DMS79 (cell line): Measurements from ENCODE around the gene RASSF1.
A peak's percentile ranks its signal among the peaks of the same experiment; 100 is the strongest.
"Not testable (repeated sequence)": the region's sequence is repeated elsewhere in the genome, so short reads cannot be mapped to it uniquely, and the experiment has no call there.

Experiments
- DNase-seq: peaks from one replicate; lab custom pipeline; 2025; lab: John Stamatoyannopoulos, UW

RASSF1 gene

DNA sequence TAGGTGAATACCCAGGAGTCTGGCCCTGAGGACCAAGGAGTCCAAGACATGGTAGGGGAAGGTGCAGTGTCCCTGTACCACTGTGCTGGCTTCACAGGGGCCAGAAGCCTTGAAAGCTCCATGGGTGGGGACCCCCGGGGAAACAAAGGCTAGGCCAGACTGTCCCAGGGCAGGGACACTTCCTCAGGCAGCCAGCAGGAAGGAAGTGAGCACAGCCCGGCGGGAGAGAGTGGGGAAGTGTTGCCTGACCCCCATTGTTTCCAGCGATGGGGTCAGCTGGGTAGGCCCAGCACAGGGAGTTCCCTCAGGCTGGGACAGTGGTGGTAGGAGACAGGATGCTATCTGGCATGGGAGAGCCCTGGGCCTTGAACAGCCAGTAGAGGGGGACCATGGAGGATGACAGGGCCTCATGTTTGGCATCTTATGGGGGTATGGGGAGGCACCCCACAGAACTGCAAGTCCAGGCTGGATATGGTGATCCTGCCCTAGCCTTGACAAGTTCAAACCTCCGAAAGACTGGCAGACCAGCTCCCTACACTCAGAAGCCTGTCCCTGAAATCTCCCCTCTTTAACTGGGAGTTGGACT is 16.9 kb downstream of the RASSF1 start:
- DNase-seq: no peak

DNA sequence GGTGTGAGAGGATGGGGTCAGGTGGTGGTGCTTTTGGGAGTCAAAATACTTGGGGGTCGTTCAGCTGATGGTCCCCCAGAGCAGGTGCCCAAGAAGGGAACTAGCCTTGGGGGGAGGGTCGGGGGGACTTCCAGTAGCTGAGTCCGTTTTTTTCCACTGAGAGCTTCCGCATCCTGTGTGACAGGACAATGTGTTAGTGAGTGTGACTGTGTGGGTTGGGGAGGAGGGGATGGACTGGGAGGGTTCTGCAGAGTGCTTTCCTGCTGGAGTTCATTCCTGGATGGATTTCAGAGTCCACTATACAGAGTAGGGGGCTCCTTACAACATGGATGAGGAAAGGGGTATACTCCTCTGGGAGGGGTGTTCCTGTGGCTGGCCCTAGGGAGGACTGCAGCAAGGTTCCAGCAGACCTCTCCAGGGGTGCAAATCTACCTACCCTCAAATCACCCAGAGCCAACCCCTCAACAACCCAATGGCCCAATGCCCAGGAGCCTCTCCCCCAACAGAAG is 17.5 kb downstream of the RASSF1 start:
- no peak for DNase-seq

DNA sequence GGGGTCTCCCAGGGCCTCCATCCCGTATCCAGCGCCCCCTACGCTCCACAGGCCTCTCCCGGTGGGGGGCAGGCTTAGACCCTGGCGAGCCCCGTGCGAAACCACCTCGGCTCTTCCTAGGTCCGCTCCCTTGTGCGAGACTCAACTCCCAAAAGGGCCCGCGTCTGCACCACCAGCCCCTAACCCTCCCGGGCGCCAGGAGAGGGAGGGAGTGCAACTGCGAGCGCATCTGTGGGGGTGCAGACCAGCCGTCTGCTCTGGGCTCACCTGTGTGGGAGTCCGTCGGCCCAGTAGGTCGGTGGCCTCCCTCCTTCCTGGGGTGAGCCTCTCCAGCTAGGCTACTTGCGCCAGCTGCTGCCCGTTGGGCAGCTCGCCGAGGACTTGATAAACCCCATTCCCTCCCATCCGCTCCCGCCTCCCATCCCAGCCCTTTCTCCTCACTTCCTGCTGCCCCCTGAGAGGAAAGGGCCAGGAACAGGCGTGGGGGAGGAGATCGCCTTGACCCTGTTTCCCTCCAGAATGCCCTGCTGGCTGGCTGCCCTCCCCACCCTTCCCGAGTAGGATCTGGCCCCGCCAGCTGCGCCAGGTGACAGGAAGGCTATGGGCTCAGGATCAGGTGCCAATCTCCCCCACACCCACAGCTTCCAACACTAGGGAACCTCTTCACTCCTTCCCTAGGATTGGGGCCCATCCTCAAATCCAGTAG is 18.1 kb downstream of the RASSF1 start, which contains the start of gene HYAL2:
HYAL2 (minus strand) TSS at position 360 of the 706 bp plus-strand sequence. CDS start 2,256 bp downstream, outside the sequence.
- DNase-seq: peak; percentile 6

DNA sequence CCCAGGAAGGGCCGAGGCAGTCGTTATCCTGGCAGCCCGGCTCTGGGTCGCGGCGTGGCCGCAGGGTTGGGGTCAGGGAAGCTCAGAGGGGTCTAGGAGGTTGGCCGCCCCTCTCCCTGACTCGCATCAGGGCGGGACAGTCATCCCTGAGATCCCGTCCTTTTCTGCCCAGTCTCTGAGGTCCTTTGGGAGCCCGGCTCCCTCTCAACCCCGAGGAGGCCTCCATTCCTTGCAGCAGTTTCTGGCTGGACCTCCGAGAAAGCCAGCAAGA is 18.6 kb downstream of the RASSF1 start:
- no peak for DNase-seq

DNA sequence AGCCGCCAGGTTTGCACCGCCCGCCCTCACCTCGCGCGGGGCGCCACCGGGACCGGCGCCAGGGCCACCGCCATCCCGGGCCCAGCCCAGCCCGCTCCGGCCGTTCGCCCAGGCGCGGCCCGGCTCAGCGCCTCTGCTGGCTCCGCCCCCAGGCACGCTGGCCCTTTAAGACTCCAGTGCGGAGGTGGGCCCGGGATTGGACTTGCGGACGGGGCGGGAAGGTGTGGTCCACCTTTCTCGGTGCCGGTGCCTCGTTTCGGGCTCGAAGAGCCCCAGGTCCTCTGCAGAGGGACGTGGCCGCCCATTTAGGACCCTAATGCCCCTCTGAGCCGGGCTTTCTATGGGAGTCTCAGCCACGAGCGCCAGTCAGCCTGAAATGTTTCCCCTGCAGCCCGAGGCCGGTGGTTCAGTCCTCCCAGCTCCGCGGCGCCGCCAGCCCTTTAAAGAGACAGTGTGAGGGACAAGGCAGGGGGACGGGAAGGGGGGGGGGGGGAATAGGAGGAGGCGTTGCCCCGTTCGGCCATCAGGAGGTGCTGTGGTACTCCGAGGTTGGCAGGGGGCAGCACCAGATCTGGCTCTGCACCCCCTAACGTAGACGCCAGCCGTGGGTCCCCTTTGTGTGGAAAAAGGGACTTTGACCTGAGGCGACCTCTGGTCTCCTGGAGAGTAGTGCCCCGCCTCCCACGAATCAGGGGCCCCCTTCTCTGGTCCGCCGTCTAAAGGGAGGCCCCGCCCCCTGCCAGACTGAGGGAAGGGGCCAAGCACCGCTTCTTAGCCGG is 19.1 kb downstream of the RASSF1 start:
- DNase-seq: peak; percentile 39

DNA sequence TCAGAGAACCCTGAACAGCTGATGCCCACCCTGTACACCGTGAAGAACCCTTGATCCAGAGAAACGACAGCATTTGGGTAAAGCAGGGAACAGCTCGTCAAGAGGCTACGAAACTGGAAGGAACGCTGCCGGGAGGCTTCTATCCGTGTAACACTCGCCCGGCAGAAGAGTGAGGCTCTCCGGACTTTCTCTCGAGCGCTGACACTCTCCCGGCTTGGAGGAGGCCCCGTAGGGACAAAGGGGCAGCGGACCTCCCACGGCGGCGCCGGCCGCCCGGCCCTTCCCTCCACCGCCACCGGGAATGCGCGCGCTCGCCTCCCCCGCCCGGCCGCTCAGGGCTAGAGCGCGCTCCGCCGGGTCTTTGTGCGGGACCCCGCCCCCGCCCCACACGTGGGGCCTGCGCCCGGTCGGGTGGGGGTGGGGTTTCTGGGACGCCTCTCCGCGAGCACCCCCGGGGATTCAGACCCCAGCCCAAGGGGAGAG is 19.7 kb downstream of the RASSF1 start:
- no peak for DNase-seq

DNA sequence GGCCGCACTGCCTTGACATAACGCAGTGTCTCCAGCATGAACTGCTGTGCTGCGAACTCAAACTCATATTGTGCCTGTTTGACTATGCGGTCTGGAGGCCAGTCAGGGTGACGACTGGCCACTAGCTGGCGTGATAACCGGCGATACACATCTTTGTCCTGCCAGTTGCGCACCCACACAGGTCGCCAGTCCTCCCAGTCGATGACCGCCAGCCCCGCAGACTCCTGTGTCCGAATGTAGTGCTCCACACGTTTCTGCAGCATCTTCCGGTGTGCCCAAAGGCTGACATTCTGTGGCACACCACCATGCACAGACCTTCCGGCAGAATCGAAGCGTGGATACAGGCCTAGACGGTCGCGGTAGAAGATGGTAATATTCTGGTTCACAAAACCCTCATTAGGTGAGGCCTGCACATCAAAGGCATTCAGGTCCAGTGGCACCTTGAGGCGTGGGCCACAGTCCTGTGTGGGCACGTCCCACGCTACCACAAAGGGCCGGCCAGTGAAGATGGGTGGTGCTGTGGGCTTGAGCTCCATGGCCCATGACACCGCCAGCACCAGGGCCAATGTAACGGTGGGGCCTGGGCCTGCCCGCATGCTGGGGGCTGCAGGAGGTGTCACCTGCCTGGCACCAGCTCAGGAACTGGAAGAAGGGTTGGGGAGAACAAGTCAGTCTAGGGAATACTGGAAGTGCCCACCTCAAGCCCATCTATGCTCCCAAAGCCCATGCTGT is 20.6 kb downstream of the RASSF1 start:
- DNase-seq: no peak

DNA sequence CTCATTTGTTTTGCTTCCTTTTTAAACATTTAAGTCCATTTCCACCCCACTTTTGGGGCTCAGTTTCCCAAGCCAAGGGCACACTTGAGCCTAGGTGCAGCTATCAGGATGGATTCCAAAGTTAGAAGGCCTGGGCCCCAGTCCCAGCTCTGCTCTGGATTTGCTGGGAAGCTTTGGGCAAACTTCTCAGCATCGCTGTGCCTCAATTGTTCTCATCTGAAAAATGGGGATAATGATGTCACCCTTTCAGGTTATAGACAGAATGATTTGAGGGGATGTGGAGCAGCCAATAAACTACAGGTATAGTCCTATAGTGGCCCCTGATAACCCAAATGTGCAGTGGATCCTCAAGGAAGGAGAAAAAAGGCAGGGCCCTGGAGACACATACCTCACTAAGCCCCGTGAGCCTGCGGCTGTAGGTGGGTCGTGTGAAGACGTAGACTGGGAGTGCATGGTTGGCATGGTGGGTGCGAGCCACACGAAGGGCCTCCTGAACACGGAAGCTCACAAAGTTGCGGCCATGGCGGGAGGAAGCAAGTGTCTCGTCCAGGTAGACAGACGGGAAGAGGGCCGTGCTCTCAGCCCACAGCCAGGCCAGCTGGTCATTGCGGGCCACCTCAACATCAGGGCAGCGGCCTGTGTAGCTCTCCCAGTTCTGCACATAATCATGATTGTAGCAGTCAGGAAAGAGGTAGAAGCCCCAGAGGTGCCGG is 21.3 kb downstream of the RASSF1 start:
- DNase-seq: no peak

DNA sequence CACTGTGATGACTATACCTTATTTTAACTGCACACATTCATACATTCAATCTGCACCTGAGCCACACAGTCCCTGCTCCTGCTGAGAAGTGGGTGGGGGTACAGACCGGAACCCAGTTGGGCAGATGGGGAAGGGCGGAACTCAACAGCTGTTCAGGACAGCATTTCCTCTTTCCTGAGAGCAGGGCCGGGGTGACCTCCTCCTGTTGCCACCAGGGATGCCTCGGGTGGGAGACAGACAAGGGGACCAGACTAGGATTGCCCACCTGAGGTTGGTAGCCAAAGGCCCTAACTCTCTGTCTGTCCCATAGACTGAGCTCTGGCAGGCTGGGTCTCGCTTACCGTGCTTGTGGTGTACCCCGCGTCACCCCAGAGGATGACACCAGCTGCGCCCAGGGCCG is 22.0 kb downstream of the RASSF1 start:
- DNase-seq: no peak

DNA sequence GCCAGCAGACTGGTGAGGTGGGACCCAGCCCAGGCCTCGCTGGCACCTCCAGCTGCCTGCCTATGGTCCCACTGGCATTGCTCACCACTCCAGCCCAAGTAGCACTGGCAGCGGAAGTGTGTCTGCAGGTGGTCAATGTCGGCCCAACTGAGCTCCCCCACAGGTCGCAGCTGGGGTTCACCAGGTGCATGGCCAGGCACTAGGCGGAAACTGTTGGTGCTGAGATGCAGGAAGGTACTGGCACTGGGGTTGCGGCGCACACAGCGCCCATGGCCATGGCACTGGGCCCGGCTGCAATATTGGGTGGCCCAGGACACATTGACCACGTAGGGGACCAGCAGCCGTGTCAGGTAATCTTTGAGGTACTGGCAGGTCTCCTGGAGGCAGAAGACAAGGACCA is 22.5 kb downstream of the RASSF1 start:
- DNase-seq: no peak

DNA sequence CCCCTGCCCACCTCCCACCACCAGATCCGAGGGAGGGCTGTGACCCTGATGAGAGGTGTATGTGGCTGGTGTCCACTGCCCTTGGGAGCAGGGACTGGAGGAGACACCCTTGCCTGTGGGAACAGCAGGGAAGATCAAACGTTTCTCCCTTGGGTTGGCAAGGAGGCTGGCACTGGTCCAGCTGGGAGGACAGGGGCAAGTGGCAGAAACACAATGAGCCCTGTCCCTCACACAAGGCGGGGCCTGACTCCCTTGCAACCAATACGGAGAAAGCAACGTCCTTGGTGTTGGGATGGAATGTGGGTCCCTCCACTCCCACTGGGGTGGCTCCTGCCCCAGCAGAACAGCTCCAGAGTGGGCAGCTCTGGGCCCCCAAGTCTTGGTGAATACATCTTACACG is 23.3 kb downstream of the RASSF1 start:
- DNase-seq: peak; percentile 13

DNA sequence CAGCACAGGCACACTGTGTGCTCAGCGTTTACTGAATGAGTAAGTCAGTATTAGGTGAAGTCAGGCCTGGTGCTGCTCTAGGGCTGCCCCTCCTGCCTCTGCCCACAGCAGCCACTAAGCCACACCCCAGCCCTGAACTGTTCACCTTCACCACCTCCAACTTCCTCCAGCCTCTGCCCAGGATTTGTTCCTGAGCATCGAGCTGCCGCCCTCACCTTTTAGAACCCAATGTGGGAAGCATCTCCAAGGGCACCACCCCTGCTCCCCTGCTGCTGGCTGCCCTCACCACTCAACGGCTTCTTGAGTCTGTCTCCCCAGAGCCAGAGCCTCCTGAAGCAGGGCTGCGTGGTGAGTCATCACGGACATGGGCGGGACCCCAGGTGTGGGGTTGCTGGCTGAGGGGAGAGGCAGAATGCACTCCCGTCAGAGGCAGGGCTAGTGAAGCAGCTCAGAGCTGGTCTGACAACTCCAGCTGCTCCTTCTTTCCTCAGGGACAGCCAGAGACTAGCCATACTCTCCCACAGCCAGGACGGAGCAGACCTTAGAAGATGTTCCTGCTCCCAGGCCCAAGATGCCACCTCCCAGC is 23.9 kb downstream of the RASSF1 start:
- peak; percentile 79 for DNase-seq

DNA sequence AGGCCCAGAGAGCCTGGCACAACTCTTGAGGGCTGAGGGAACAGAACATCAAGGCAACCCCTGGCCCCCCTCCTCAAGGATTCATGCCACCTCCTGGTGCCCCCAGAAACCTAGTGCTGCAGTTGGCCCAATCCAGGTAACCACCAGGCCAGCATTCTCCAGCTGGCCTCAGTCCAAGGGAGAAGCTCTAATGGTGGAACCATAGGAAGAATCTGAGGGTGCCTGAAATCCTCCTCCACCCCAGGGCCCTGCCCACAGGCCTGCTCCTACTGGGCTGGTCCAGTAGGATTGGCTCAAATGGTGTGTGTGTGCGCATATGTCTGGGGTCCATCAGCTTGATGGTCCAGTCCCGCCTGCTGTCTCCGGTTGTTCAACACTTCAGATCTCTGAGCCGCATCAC is 25.8 kb downstream of the RASSF1 start:
- DNase-seq: no peak

DNA sequence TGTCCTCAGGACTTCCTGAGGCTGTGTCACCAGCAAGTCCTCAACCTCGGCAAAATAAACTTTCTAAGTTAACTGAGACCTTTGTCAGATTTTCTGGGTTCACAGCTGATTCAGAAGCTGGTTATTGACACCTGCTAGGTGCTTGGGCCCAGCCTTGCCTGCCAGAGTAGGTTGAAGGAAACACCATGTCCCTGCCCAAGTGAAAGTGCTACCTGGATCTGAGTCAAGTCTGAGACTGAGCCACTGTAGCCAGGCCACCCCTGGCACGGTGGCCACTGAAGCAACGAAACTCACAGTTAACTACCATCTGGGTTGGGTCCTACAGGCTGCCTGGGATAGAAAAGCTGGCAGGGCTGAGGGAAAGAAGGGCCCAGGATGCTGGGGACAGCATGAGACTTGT is 26.3 kb downstream of the RASSF1 start:
- no peak for DNase-seq

DNA sequence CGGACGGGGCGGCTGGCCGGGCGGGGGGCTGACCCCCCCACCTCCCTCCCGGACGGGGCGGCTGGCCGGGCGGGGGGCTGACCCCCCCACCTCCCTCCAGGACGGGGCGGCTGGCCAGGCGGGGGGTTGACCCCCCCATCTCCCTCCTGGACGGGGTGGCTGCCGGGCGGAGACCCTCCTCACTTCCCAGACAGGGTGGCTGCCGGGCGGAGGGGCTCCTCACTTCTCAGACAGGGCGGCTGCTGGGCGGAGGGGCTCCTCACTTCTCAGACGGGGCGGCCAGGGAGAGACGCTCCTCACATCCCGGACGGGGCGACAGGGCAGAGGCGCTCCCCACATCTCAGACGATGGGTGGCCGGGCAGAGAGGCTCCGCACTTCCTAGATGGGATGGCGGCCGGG is 28.6 kb downstream of the RASSF1 start:
- DNase-seq: not testable (repeated sequence)

DNA sequence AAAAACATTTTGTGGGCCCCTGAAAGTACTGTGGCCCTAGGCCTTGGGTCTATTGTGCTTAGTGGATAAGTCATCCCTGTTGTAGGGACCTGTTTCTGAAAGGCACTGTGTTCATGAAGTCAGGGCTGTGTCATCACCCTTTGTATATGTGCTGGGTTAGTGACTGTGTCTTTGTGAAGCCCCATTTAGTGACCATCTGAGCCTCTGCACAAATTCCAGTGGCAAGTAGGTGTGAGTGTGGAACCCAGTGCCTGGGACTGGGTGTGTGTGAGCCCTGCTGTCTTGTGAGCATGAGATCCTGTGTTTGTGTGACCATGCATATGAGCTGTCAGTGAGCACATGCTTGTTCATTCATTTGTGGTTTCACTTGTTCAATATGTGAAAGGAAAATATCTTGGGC is 36.0 kb downstream of the RASSF1 start:
- DNase-seq: no peak

DNA sequence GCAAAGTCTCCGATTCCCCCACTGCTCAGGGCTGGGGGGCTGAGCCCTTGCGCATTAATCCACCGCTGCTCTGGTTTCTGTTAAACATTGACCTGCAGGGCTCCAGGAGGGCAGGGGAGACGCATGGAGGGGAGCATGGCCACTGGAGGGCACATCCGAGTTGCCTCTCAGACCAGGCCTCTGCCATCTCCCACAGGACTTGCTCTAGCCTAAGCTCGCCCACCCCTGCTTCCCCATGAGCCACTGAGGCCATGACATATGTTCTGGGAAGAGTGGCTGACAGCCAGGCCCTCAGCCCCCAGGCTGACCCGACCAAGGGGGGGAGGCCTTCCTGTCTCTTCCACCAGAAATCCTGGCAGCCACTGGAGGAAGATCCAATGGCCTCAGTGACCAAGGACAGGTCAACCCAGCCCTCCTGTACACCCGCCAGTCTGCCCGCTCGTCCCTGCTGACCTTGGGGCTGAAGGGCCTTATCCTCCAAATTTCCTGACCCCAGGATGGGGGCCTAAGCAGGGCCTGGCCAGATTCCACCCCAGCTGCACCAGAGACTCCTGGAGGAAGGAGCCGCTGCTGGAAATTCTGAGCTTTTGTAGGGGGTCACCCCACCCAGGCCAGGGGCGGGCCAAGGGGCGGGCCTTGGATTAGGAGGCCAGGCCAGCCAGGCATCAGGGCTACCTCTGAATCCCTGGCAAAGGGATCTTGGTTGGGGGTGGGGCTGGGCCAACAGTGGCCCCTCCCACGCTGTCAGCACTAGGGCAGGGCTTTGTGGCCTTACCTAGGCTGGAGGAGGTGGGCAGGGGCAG is 37.4 kb downstream of the RASSF1 start, which contains the start of gene HYAL1:
HYAL1 (minus strand) TSS at position 562 of the 803 bp plus-strand sequence. CDS start 618 bp downstream, outside the sequence.
- DNase-seq: no peak

DNA sequence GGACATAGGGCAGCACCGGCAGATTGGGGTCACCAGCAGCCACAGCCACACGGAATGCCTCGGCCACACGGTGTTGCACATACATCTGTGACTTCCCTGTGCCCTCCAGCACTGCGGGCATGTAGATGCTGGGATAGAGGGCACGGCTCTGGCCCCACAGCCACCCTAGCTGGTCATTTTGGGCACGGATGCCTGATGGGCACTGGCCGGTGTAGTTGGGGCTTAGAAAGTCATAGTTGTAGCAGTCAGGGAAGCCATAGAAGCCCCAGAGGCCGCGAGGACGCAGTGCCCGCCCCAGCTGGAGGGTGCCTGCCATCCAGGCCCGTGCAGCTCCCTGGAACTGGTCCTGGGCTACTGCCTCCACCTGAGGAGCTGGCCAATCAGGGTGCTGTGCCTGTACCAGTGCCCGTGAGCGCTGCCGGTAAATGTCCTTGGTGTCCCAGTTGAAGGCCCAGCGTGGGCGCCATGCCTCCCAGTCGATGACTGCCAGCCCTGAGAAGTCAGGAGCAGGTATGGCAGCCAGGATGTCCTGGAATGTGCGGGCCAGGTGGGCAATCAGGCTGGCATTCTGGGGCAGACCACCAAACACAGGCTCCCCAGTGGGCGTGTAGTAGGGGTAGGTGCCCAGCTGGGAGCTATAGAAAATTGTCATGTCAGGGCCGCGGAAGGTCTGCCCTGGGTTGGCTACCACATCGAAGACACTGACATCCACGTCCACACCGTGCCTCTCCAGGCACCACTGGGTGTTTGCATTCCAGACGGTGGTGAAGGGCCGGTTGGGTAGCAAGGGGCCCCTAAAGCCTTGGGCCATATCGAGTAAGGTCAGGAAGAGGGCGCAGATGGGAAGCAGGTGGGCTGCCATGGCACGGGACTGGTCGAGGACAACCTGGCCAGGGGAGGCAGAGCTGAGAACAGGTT is 38.3 kb downstream of the RASSF1 start:
- DNase-seq: no peak

DNA sequence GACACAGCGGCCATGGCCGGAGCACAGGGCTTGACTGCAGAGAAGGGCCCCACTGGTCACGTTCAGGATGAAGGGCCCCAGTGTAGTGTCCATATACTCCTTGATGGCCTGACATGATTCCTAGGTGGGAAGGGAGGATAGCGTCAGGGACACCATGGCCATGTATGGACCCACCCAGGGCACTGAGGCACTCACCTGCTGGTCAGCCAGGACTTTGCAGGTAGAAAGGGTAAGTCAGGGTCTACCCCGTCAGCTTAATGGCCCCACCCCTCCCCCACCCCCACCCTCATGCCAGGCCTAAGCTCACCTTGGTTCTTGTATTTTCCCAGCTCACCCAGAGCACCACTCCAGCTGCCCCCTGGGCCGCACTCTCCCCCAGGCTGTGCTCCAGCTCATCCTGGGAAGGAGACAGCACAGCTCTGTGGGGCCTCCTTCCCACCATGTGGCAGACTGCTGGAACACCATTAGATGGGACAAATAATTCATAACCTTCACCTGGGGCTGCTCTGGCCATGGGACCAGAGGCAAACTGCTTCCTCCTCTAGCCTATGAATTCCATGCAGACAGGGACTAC is 39.9 kb downstream of the RASSF1 start:
- no peak for DNase-seq
